NOMO-1 treated with DMSO at 0.1 percent for 48 hours (cell line): ENCODE data around the gene IFFO2.

Source experiments
- DNase-seq: peaks from one replicate; lab custom pipeline; 2025; ENCODE audit not compliant: unreplicated experiment; lab: John Stamatoyannopoulos, UW

The IFFO2 gene

DNA sequence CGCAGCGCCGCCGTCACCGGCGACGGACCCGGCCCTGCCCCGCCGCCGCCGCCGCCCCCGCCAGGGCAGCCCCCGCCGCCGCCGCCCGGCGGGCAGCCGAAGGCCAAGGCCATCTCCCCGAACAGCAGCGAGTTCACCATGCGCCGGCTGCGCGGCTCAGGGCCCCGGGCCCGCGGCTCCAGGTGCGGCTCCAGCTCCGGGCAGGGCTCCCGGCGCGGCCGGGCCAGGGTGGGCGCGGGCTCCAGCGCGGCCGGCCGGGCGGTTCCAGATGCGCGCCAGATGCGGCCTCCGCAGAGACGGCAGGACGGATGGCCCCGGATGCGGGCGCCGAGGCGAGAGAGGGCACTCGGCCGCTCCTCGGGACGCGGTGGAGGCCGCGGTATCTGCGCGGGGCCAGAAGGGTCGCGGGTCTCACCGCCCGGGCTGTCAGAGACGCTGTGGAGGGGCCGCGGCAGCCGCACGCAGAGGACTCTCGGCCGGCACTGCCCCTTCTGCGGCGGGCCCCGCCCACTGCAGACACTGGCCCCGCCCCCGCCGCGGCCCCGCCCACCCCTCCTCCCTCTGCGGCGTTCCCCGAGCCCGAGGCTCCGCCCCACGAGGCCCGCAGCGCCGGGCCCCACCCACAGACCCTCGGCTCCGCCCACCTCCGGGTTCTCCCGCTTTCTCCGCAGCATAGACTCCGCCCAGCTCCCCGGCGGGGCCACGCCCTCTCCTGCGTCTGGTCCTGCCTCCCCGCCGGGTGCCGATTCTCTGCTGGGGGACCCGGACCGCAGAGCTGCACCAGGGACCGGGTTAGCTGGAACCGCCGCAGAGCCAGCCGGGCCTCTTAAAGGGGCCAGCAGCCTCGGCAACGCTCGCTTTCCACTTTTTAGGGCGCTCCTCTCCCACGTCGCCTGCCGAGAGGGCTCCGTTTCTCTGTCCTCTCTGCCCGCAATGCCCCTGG is at the start of gene IFFO2:
TSS of gene IFFO2 (minus strand) at position 484 of the 943 bp plus-strand sequence. CDS start at position 140, 344 bp downstream.
- peak; percentile 84 for DNase-seq

DNA sequence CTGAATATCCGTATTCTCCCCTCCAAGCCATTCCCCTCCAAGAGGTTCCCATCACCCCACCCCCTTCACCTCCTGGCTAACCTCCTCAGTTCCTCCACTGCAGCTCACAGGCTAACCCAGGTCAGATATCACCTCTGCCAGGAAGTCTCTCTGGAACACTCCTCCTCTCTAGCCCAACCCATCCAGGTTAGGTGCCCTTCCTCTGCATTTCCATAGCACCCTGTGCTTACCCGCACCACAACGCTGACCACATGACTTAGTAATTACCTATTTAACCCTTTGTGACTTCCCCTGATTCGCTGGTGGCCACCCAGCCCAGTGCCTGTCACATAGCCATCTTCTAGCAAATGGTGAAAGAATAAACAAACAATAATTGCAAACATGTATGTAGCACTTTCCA is 49.5 kb upstream of the IFFO2 start:
- DNase-seq = no peak

DNA sequence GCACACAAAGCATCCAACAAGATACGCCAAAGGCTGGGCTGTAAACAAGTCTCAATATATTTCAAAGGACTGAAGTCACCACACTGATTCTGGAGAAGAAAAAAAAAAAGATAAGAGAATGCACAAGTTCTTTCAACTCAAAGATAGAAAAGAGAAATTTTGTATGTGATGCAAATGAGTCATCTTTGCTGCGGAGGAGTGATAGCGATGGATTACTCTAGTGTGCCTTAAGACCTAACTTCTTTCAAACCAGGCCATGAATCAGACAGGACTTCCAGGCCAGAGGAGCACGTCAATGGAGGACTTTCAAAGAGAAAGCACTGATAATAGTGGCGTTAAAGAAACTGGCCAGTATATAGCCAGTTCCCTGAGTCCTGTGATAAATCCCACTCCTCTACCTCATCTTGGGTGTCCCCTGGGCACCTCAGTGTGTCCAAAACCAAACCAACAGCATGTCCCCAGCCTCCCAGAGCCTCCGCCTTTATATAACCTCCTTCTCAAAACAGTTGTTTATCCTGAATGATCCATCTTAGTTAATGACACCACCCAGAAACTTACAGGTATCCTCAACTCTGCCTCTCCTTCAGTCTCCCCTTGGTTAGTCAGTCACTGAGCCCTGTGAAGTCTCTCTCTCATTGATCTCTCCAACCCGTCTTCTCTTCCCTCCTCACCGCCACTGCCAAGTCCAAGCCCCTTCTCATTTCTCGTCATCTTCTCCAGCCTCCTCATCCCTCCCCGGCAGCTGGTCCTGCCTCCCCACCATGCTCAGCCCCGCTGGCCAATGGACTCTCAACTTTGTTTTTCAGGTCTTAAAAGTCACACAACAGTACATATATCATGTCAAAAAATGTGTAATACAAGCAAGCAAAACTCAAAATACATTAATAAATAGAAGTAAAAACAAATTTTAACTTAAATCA is 47.2 kb upstream of the IFFO2 start:
- DNase-seq = no peak

DNA sequence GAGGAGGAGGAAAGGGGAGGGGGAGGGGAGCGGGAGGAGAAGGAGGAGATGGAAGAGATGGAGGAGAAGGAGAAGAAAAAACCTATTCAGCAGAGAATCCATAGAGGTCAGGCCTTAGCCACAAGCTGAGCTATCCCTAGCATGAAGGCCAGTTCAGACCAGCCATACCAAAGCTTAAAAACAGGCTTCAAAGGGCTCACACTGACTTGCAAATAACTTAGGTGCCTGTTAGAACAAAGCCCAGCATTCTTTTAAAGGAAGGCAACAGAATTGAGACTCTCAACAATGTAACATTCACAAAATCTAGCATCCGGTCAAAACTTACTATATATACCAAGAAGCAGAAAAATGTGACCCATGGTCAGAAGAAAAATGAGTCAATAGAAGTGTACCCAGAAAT is 43.6 kb upstream of the IFFO2 start:
- DNase-seq = no peak

DNA sequence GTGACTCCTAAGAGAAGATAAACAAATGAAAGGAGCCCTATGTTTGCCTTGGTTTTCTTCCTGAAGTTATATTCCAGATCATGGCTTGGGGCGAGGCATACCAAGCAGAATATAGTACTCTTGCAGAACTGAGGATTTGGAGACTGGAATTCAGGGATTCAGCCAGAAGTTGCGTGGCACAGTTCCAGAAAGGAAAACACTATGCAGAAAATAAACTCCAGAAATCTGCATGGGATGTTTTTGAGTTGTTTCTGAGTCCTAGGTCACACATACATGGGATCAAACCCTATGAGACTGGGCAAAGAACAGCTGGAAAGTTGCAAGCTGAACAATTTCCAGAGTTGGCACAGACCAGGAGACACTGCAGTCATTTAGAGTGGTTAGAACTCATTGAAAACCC is 42.9 kb upstream of the IFFO2 start:
- DNase-seq = no peak

DNA sequence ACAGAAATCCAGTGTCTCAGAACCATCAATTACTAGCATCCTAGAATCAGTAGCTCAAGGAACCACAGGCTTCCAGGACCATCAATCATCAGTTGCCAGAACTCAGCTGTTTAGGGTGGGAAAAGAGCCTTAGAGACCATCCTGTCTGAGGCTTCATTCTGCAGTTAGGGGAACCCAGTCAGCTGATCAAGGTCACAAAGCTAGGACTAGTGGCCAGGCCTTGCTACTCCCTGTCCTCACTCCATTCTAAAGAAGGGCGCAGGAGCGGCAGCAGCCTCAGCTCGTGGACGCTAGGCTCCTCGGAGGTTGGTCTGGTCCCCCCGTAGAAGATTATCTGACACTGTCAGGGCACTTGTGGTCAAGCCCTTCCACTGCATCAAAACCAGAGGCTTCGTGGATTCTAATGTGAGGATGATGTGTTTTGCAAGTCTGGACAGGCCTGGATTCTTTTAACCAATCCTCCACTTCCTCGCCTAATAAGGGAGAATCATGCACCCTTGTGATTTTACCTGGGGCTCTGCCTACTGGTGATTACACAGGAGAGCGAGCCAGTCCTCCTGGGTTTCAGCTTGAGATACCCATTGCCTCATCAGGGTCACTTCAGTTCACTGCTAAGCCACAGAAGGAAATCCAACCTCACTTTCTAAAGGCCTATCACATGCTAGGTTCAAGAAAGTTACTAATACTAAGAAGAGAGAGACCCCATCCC is 41.7 kb upstream of the IFFO2 start:
- no peak for DNase-seq

DNA sequence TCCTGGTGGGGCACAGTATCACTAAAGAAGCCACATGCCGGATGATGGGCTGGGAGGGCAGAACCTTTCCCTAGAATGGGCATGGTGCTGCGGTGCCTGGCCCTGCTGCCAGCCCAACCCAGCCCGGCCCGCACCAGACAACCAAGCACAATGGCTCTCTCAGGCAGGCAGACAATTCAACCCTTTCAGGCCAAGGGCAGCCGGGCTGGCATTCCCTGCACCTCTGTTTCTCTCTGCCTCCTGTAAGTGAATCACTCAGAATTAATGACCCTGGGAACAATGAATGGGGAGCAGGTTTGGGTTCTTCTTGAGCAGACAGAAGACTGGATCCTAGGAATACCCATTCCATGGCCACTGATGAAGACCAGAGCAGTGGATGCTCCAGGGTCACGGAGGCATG is 41.0 kb upstream of the IFFO2 start:
- no peak for DNase-seq

DNA sequence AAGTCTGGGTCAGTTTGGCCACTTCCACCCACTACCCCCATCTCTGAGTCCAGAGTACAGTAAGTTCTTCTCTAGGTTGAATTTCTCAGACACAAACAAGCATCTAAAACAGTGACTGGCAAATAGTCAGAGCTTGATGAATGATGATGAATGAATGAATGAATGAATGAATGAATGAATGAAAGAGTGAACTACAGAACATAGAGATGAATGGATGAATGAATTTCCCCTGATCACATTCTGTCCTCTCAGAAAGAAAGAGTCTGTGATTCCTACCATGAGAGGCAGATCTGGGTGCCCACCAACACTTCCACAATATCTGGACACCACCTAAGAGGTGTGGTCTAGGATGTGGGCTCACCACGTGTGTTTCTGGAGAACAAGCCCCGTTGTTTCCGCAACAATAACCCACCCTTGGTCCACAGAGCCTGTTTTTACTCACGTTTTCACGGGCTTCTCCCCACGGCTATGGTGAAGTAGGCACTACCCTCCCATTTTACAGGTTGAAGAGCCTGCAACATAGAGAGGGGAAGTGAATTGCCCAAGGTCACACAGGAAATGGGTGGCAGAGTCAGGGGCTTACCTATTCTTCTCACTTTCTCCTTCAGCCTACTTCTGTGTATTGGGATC is 40.2 kb upstream of the IFFO2 start:
- no peak for DNase-seq

DNA sequence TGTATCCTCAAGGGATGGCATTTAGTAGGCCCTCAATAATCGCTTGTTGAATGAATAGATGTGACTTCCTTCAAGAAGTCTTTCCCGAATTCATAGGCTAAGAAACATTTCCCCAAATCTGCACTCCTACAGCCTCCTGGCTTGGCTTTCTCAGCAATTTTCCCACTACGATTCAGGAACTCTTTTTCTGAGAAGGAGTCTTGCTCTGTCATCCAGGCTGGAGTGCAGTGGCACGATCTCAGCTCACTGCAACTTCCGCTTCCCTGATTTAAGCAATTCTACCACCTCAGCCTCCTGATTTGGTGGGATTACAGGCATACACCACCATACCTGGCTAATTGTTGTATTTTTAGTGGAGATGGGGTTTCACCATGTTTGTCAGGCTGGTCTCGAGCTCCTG is 37.9 kb upstream of the IFFO2 start:
- DNase-seq = no peak

DNA sequence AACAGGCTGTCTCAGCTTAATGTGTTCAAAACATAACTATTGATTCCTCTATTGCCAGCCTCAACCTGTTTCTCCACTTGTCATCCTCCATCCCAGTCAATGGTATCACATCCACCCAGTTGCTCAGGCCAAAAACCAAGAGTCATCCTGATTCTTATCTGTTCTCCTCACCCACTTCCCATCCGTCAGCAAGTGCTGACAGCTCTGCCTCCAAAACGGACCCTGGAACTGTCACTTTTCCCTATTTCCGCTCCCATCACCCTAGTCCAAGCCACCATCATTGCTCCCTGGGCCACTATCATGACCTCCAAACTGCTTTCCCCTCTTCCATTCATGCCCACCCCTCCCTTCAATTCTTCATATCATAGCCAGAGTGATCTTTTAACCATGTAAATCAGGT is 36.2 kb upstream of the IFFO2 start:
- DNase-seq = no peak

DNA sequence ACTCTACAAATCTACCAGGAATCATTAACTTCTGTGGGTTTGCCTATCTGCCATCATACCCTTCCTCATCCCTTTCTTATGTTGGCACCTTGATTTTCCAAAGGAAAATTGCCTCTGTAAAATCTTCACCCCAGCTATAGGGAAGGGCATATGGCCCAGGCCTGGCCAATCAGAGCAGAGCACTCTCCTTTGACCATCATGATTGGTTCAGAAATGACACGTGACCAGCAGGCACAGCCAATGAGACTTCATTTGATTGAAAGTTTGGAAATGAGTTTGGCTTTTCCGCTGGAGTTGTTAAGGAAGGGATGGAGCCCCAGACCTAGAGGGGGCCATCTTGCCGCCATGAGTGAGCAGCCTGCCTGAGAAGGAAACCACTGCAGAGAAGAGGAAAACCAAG is 35.1 kb upstream of the IFFO2 start:
- no peak for DNase-seq

DNA sequence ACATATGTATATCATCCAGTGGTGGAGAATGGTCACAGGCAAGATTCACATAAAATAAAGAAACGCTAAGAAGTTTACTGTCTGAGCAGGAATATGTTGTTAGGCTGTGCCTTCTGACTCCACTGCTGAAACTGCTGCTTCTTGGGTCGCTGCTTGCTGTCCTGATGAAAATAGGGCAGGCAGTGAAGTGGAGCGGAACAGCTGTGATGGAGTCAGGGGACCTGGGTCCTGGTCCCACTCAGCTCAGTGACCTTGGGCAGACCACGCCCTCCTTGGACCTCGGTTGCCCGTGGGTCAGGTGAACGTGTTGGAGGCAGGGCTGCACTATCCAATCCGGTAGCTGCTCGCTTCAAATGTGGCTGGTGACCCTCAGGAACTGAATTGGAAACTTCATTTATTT is 33.4 kb upstream of the IFFO2 start:
- no peak for DNase-seq

DNA sequence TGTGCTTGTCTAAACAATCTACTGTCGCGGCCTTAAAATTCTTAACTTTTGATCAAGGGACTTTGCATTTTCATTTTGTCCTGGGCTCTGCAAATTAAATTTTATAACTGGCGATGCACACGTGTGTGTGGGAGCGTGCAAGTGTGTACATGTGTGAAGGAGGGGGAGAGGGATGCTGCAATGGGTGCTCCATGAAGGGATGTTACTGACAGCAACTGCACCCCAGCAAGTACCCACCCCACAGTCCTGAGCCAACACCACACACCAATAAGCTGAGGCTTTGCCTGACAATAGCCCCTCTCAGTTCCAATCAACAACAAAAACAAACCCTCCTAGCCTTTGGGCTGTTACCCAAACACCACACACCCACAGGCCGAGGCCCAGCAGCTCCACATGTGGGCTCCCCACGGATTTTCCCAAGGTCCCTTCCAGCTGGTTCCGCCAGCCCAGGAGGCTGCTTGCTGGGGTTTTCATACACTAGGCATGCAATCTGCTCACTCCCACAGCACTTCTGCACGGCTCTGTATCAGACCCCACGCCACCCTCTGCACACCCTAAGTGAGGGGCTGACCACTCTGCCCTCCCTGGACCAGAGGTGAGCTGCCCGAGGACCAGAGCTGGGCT is 32.8 kb upstream of the IFFO2 start:
- no peak for DNase-seq

DNA sequence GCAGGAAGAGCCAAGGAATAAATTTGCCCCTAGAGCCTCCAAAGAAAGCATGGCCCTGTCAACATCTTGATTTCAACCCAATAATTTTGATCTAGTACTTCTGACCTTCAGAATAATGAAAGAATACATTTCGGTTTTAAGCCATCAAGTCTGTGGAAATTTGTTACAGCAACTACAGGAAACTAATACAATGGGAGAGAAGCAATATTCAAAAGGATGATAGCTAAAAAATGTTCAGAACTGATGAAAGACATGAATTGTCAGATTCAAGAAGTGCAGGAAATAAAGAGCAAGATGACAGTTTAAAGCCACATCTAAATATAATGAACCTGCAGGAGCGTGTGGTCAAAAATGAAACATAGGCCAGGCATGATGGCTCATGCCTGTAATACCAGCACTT is 24.8 kb upstream of the IFFO2 start:
- DNase-seq = no peak

DNA sequence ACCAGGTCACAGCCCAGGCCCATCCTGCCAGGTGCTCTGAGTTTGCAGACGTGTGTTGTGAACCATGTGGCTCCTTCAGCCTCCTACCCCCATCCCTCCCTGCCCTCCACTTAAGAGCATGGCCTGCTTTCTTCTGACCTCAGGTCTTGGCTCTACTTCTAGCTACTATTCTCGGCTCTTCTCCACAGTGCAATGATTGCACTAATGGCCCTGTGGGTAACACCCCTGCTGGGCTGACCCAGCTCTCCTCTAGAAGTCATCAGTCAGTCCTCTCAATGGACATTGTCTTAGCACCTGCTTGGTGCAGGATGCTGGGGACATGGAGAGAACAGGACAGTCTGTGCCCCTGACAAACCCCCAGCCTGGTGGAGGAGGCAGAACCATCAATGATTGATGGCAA is 22.2 kb upstream of the IFFO2 start:
- DNase-seq = no peak

DNA sequence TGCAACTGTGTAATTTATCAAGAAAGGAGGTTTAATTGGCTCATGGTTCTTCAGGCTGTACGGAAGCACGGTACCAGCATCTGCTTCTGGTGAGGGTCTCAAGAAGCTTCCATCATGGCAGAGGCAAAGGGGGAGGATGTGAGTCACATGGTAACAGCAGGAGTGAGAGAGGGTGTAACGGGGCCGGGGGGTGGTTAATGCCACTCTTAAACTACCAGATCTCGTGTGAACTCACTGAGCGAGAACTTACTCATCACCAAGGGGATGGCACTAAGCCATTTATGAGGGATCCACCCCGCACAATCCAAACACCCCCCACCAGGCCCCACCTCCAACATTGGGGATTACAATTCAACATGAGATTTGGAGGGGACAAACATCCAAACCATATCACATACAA is 21.0 kb upstream of the IFFO2 start:
- DNase-seq = no peak

DNA sequence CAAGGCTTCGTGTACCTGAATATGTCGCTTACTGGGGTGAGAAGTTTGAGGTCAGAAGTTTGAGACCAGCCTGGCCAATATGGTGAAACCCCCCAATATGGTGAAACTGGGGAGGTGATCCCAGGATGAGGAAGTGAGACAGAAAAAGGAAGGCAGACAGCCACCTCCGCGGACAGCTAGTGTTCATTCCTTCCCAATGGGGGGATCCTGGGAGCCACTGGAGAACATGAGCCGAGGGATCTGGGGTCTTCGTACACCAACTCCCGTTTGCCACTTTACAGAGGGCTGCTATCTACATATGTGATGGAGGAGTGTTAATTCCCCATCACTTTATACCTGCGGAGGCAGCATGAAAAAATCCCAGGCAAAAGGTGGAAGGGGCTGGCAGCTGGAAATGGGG is 19.6 kb upstream of the IFFO2 start:
- DNase-seq = no peak

DNA sequence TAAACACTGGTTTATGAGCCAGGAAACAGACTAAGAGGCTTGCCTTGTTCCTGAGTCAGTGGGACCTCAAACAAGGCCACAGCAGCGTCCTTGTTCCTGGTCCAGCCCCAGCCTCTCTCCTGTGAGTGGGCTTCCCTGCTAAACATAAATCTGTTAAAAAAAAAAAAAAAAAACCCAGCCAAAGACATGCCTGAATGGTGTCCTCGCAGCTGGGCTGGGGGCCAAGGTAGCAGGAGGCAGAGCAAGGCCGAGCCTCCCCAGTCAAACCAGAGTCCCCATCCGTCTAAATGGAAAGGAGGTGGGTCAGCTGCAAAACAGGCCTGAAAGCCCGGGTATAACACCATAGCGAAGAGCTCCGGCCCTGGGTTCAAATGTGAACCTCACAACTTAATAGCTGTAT is 18.1 kb upstream of the IFFO2 start:
- DNase-seq = no peak

DNA sequence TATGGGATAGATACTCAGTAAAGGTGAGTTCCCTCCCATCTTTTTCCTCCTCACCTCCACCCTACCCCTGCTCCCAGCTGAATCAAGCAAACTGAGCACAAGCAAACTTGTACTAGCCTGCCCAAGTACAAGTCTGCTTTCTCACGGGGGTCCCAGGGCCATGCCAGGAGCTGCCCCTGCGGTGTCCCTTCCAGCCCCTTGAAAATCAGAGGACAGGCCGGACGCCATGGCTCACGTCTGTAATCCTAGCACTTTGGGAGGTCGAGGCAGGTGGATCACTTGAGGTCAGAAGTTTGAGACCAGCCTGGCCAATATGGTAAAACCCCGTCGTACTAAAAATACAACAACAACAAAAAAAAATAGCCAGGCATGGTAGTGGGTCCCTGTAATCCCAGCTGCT is 17.5 kb upstream of the IFFO2 start:
- no peak for DNase-seq

DNA sequence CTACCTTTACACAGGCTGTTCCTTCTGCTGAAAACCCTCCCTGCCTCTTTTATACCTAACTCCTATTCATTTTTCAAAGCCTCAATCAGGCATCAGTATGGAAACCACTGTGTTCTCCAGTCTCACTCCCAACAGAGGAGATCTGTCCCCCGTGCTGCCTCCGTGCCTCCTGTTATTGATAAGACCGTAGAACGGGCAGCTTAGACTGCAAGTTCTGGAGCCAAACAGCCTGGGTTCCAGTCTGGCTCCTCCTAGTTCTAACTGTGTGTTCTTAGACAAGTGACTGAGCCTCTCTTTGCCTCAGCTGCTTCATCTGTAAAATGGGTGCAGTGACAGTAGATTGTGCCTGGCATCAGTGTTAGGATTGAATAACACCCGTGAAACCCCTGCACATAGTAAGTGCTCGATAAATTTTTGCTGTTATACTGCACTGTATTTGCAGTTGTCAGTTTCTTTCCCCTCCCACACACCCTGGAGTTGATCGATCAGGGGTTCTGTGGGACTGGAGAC is 17.0 kb upstream of the IFFO2 start:
- no peak for DNase-seq
